CD14-positive monocyte (primary cell): Measurements from ENCODE around the gene FREM3. TPM values are rescaled to one million over a fixed set of nuclear protein-coding genes. Genes with fewer than 3 reads are reported as not detected.

Experiments used
- DNase-seq, 3 donors: peaks; one replicate each; pipeline ENCODE4 v3.0.0-alpha.2; 2011 to 2022
- H2AFZ ChIP-seq: 2 replicates; pipeline ENCODE4 v1.6.0; 2012; ENCODE audit warnings: mild to moderate bottlenecking, low read depth, low read length, inconsistent platforms; ENCODE audit not compliant: insufficient read depth, poor library complexity, severe bottlenecking
- H3K27ac ChIP-seq, 2 donors: 1 replicate in 1 of 2; 2 replicates in 1 of 2; pipeline ENCODE4 v1.5.1; 2012 to 2013; ENCODE audit warnings: low read length in 2 of 2, control low read depth in 1 of 2, inconsistent platforms in 1 of 2, low read depth in 1 of 2, mild to moderate bottlenecking in 1 of 2
- H3K27me3 ChIP-seq, 2 donors: one replicate each; pipeline versions ENCODE4 v1.6.0 to v1.6.1; 2011 to 2013; ENCODE audit warnings: low read length in 2 of 2; ENCODE audit not compliant: control insufficient read depth in 2 of 2, insufficient read depth in 2 of 2
- H3K36me3 ChIP-seq, 2 donors: replicated peaks in 1 of 2; 1 replicate in 1 of 2; 2 replicates in 1 of 2; pipeline versions ENCODE4 v1.5.1 to v1.6.1; 2012 to 2013; ENCODE audit warnings: low read length in 2 of 2, control low read depth in 1 of 2, inconsistent platforms in 1 of 2, mild to moderate bottlenecking in 1 of 2; ENCODE audit not compliant: insufficient read depth in 2 of 2, control insufficient read depth in 1 of 2
- H3K4me1 ChIP-seq, 2 donors: 1 replicate in 1 of 2; 2 replicates in 1 of 2; pipeline versions ENCODE4 v1.5.1 to v1.6.1; 2012 to 2013; ENCODE audit warnings: low read length in 2 of 2, control low read depth in 1 of 2, inconsistent platforms in 1 of 2, mild to moderate bottlenecking in 1 of 2, moderate library complexity in 1 of 2; ENCODE audit not compliant: insufficient read depth in 2 of 2, control insufficient read depth in 1 of 2
- H3K4me2 ChIP-seq: replicated peaks from 2 replicates; pipeline ENCODE3; 2012; ENCODE audit warnings: low read length, moderate library complexity, mild to moderate bottlenecking; ENCODE audit not compliant: poor library complexity, severe bottlenecking; ENCODE audit errors: extremely low read depth
- H3K4me3 ChIP-seq, 3 experiments: fragments of 200-600 bp in 1 of 3; sonication (generic) in 1 of 3; replicated peaks in 1 of 3; 1 replicate in 2 of 3; 2 replicates in 1 of 3; pipeline ENCODE4 v1.5.1; 2011 to 2013; ENCODE audit warnings: low read length in 3 of 3, mild to moderate bottlenecking in 3 of 3, control low read depth in 2 of 3, low read depth in 2 of 3, inconsistent platforms in 1 of 3, moderate library complexity in 1 of 3
- H3K79me2 ChIP-seq: 2 replicates; pipeline ENCODE4 v1.6.0; 2012; ENCODE audit warnings: mild to moderate bottlenecking, control low read depth, inconsistent platforms, low read length, moderate library complexity; ENCODE audit not compliant: insufficient read depth
- H3K9ac ChIP-seq: 2 replicates; pipeline ENCODE4 v1.6.0; 2017; ENCODE audit warnings: low read length, mild to moderate bottlenecking; ENCODE audit not compliant: insufficient read depth, poor library complexity, severe bottlenecking
- H3K9me3 ChIP-seq, 2 donors: replicated peaks in 1 of 2; 1 replicate in 1 of 2; 2 replicates in 1 of 2; pipeline versions ENCODE4 v1.5.1 to v1.6.1; 2012 to 2013; ENCODE audit warnings: low read length in 2 of 2, control low read depth in 1 of 2; ENCODE audit not compliant: control insufficient read depth in 1 of 2, insufficient read depth in 1 of 2
- H4K20me1 ChIP-seq: 2 replicates; pipeline ENCODE4 v1.6.0; 2012; ENCODE audit warnings: mild to moderate bottlenecking, low read length, control low read depth, moderate library complexity; ENCODE audit not compliant: insufficient read depth
- H3K27ac Mint-ChIP-seq, 7 donors: one replicate each; pipeline ENCODE4 v1.8.0; 2020; ENCODE audit warnings: mild to moderate bottlenecking in 7 of 7, mixed read lengths in 7 of 7, moderate library complexity in 6 of 7, inconsistent platforms in 2 of 7
- H3K27me3 Mint-ChIP-seq, 3 donors: one replicate each; pipeline ENCODE4 v1.8.0; 2021 to 2022; ENCODE audit warnings: low read depth in 3 of 3, mild to moderate bottlenecking in 3 of 3, mixed read lengths in 3 of 3, moderate library complexity in 3 of 3, inconsistent platforms in 1 of 3
- H3K36me3 Mint-ChIP-seq, 2 donors: one replicate each; pipeline ENCODE4 v1.8.0; 2020; ENCODE audit warnings: mixed read lengths in 2 of 2, inconsistent platforms in 1 of 2, mild to moderate bottlenecking in 1 of 2
- H3K4me1 Mint-ChIP-seq: one replicate; pipeline ENCODE4 v1.8.0; 2020; ENCODE audit warnings: mild to moderate bottlenecking, mixed read lengths
- H3K4me3 Mint-ChIP-seq, 2 donors: one replicate each; pipeline ENCODE4 v1.8.0; 2020; ENCODE audit warnings: mild to moderate bottlenecking in 2 of 2, mixed read lengths in 2 of 2, moderate library complexity in 1 of 2
- H3K9me3 Mint-ChIP-seq, 7 donors: one replicate each; pipeline ENCODE4 v1.8.0; 2020 to 2022; ENCODE audit warnings: mixed read lengths in 7 of 7, mild to moderate bottlenecking in 6 of 7, moderate library complexity in 6 of 7, inconsistent platforms in 2 of 7
- CTCF ChIP-seq: fragments of 200-600 bp; IDR thresholded peaks from one replicate; pipeline ENCODE4 v1.8.0; 2022; ENCODE audit warnings: antibody characterized with exemption, mild to moderate bottlenecking
- WGBS: methylation state at CpG from one replicate; pipeline ENCODE4 v1.1.5; 2013; ENCODE audit warnings: missing lambda C conversion rate; ENCODE audit not compliant: insufficient coverage; 5-methylcytosine and 5-hydroxymethylcytosine counted together
- intact Hi-C, 2 donors: fragments of 100-400 bp; cut with micrococcal nuclease; formaldehyde crosslinking; loops; one replicate each; pipeline versions ENCODE4 v1.15.0 to v1.15.1; 2023
- polyA plus RNA-seq, 3 donors: library from polyadenylated mRNA; depleted of rRNA in 1 of 3; unstranded in 2 of 3; stranded (reverse) in 1 of 3; fragments of 300-500 nt in 2 of 3; fragments of >200 nt in 1 of 3; fragmentation: Illumina TruSeq in 2 of 3; gene quantifications; 1 replicate in 2 of 3; 2 replicates in 1 of 3; pipeline ENCODE4 v1.2.3, GENCODE V29; 2012 to 2021

FREM3 gene
- polyA plus RNA-seq, 3 donors = not detected

GRCh38 chr4:143743591-143743990, 43.1 kb upstream of the FREM3 start:
- H3K4me3 ChIP-seq = no peak overlapping the region
- WGBS = 37% methylated on average over 3 of the region's 3 CpGs
- no peaks in the 10 kb centered on the region for H3K36me3 ChIP-seq
- no peak for TF ChIP-seq CTCF
- no peak overlapping the region for H3K9ac ChIP-seq
- no peaks in the 10 kb centered on the region for H3K9me3 ChIP-seq
- DNase-seq = no peak
- H4K20me1 ChIP-seq = no peaks in the 10 kb centered on the region
- no peaks in the 10 kb centered on the region for H3K27me3 ChIP-seq
- no peaks in the 10 kb centered on the region for H3K79me2 ChIP-seq
- Mint-ChIP-seq H3K4me1 (no peaks in the 10 kb centered on the region), H3K9me3 (peaks cover 0 to 2% (median 0%) of the 10 kb centered on the region in 7 donors), H3K27ac (no peak overlapping the region), H3K36me3 (no peaks in the 10 kb centered on the region), H3K27me3 (no peaks in the 10 kb centered on the region), H3K4me3 (no peak overlapping the region)
- H3K4me2 ChIP-seq = no peak overlapping the region
- intact Hi-C loops = no loop called here
- H3K27ac ChIP-seq = no peak overlapping the region
- no peaks in the 10 kb centered on the region for H3K4me1 ChIP-seq
- H2AFZ ChIP-seq = no peak overlapping the region

- Histone ChIP-seq H3K4me1 (no peaks in the 10 kb centered on the region), H2AFZ (no peak overlapping the region), H3K9me3 (no peaks in the 10 kb centered on the region), H3K27ac (no peak overlapping the region), H3K4me3 (no peak overlapping the region), H3K36me3 (no peaks in the 10 kb centered on the region), H3K9ac (no peak overlapping the region), H3K4me2 (no peak overlapping the region), H3K27me3 (no peaks in the 10 kb centered on the region), H4K20me1 (no peaks in the 10 kb centered on the region), H3K79me2 (no peaks in the 10 kb centered on the region)
- DNase-seq = no peak
- no peaks in the 10 kb centered on the region for H3K27me3 Mint-ChIP-seq
- no peak for TF ChIP-seq CTCF
- no CpG with 5 or more reads among the region's 2 CpGs for WGBS
- intact Hi-C loops = no loop called here
- no peak overlapping the region for H3K4me3 Mint-ChIP-seq
- no peaks in the 10 kb centered on the region for H3K4me1 Mint-ChIP-seq
- H3K36me3 Mint-ChIP-seq = no peaks in the 10 kb centered on the region
- H3K9me3 Mint-ChIP-seq = peaks cover 0 to 2% (median 0%) of the 10 kb centered on the region in 7 donors
- no peak overlapping the region for H3K27ac Mint-ChIP-seq
Observed at GRCh38 chr4:143742834-143743233, 42.4 kb upstream of the FREM3 start.
